Calu3 (cell line): ENCODE measurements around the gene ZNF664. TPM values are rescaled to one million over a fixed set of nuclear protein-coding genes. Genes with fewer than 3 reads are reported as not detected.

ENCODE experiments used
- BruUV-seq: library from RNA; stranded (reverse); fragments of 400-500 nt; replicated peaks from 2 replicates; lab custom pipeline; 2021; lab: Mats Ljungman, UMichigan
- CTCF ChIA-PET: fragments of 300-600 bp; sonication (Branson Sonifier 250); formaldehyde crosslinking; loops from one replicate; lab custom pipeline; 2022; ENCODE audit warnings: antibody characterized with exemption; lab: Charles Lee
- DNase-seq: peaks from one replicate; pipeline ENCODE4 v3.0.0; 2022
- H3K27ac Mint-ChIP-seq: one replicate; pipeline ENCODE4 v1.8.0; 2022; ENCODE audit warnings: mixed read lengths; ENCODE audit not compliant: unreplicated experiment
- H3K27me3 Mint-ChIP-seq: one replicate; pipeline ENCODE4 v1.8.0; 2022; ENCODE audit warnings: mixed read lengths; ENCODE audit not compliant: unreplicated experiment
- H3K36me3 Mint-ChIP-seq: one replicate; pipeline ENCODE4 v1.8.0; 2022; ENCODE audit warnings: mild to moderate bottlenecking, moderate library complexity, mixed read lengths; ENCODE audit not compliant: insufficient read depth, unreplicated experiment
- H3K4me1 Mint-ChIP-seq: one replicate; pipeline ENCODE4 v1.8.0; 2022; ENCODE audit warnings: mild to moderate bottlenecking, low read depth, mixed read lengths; ENCODE audit not compliant: unreplicated experiment
- H3K4me3 Mint-ChIP-seq: one replicate; pipeline ENCODE4 v1.8.0; 2022; ENCODE audit warnings: mild to moderate bottlenecking, low read depth, moderate library complexity, mixed read lengths; ENCODE audit not compliant: unreplicated experiment
- H3K9me3 Mint-ChIP-seq: one replicate; pipeline ENCODE4 v1.8.0; 2022; ENCODE audit warnings: low read depth, mixed read lengths; ENCODE audit not compliant: unreplicated experiment
- intact Hi-C: fragments of 100-400 bp; cut with micrococcal nuclease; formaldehyde crosslinking; loops from one replicate; pipeline ENCODE4 v1.10.0; 2022; ENCODE audit not compliant: unreplicated experiment
- total RNA-seq: library from RNA; stranded (reverse); gene quantifications from 2 replicates; pipeline ENCODE4 v1.2.3, GENCODE V29; 2022
- TF ChIP-seq, protein P1 (sequence below): fragments of 200-600 bp; IDR thresholded peaks from one replicate; pipeline ENCODE4 v1.8.0; 2022; ENCODE audit warnings: antibody characterized with exemption; ENCODE audit not compliant: unreplicated experiment

The ZNF664 gene
- total RNA-seq, 1 experiment from 2014 or later = 130 TPM

DNA sequence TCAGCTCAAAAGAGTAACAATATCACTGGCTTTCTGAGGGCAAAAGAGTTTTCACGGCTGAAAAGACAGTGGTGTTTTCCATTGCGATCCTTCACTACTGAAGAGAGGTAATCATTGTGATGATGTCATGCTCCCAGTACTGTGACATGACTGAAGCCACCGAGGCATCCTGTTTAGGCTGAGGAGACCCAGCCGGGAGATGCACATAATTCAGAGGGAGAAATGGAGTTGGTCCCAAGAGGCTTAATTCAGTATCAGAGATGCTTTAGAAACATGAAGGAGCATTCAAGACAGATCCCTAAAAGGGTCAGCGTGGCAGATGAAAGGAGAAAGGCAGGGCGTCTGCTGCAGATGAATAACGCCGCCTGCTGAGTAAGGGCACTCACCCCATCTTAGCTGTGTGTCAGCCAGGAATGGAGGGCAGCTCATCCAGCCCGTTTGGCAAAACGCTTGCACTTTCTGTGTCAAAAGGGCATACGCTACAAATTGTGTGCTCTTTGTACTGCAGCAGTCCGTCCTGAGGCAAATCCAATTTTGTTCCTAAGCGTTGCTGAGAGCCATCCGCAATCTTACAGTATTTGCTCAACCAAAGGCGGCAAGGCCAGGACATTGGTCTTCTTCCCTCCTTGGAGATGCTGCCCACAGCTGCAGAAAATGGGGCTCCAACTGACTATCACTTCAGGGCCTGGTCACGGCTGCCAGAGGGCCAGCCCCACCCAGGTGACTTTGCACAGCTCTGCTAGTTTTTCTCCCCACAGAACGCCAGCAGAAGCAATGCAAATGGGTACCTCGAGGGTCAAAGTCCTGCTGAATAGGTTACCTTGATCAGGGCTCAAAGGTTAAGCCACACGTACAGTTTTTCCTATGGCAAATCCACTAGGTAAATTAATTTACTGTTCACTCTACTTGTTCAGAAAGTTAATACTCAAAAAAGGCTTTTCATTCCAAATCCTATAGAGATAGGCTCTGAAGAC is 23.9 kb upstream of the ZNF664 start:
- H3K36me3 Mint-ChIP-seq = no peaks in the 10 kb centered on the region
- no peak overlapping the region for H3K4me3 Mint-ChIP-seq
- DNase-seq = no peak
- CTCF ChIA-PET = no interaction called here
- no TSS peak for BruUV-seq
- H3K27me3 Mint-ChIP-seq = no peaks in the 10 kb centered on the region
- no peaks in the 10 kb centered on the region for H3K9me3 Mint-ChIP-seq
- TF ChIP-seq, protein P1, sequence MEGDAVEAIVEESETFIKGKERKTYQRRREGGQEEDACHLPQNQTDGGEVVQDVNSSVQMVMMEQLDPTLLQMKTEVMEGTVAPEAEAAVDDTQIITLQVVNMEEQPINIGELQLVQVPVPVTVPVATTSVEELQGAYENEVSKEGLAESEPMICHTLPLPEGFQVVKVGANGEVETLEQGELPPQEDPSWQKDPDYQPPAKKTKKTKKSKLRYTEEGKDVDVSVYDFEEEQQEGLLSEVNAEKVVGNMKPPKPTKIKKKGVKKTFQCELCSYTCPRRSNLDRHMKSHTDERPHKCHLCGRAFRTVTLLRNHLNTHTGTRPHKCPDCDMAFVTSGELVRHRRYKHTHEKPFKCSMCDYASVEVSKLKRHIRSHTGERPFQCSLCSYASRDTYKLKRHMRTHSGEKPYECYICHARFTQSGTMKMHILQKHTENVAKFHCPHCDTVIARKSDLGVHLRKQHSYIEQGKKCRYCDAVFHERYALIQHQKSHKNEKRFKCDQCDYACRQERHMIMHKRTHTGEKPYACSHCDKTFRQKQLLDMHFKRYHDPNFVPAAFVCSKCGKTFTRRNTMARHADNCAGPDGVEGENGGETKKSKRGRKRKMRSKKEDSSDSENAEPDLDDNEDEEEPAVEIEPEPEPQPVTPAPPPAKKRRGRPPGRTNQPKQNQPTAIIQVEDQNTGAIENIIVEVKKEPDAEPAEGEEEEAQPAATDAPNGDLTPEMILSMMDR = no peak
- H3K27ac Mint-ChIP-seq = no peak overlapping the region
- intact Hi-C loops = no loop called here
- no peaks in the 10 kb centered on the region for H3K4me1 Mint-ChIP-seq

DNA sequence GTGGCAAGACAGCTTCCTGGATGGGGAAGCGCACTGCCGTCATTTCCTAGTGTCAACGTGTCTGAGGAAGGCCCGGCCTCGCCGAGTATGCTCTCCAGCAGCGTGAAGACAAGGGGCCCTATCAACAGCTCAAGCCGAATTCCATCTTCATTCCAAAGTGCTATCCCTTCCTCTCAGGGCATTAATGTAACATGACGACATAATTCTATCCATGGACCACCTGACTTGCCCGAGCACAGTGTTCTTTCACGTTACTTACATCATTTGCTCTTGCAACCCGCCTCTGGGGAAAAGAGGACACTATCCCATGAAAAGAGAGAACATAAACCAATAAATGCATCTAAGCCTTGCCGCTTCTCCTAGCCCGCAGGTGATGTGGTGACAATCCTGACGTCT is 23.2 kb upstream of the ZNF664 start:
- no peak for DNase-seq
- no peak overlapping the region for H3K27ac Mint-ChIP-seq
- no peaks in the 10 kb centered on the region for H3K36me3 Mint-ChIP-seq
- H3K4me1 Mint-ChIP-seq = no peaks in the 10 kb centered on the region
- TF ChIP-seq, protein P1 = no peak
- H3K4me3 Mint-ChIP-seq = no peak overlapping the region
- CTCF ChIA-PET = no interaction called here
- H3K27me3 Mint-ChIP-seq = no peaks in the 10 kb centered on the region
- BruUV-seq = no TSS peak
- H3K9me3 Mint-ChIP-seq = no peaks in the 10 kb centered on the region
- intact Hi-C loops = no loop called here

DNA sequence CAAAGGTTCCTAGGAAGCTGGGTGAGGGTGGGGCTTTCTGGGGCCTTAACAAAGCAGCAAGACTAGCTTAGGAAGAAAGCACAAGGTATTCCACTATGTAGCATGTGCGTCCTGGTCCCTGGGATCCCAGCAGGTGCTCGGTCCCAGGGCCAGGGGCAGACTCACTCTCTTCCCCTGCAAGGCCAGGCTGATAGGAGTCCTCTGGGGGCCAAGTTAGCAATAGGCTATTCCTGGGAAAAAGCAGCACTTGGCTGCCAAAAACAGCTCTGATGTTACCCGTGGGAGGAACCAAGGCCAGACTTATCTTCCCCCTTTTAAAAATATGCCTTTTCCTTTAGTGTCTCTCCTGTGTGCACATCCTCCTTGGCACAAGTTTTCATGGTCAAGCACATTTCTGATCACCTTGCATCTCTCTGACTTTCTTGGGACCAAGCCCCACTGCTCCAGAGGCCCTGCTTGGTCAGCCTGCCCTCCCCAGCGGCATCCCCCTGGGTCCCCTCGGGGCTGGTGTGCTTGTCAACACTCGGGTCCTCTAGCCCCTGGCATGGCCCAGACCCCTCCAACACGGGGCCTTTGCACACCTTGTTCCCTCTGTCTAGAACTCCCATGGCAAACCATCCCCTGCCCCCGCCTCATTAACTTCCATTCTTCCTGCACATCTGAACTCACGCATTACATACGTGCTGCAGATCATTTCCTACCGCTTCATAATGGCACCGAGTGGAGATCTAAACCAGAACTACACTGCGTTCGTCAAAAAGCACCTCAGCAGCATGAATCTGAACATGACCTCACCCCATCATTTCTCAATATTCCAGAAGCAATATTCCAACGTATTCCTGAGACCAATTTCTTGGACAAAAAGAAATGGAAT is 22.3 kb upstream of the ZNF664 start:
- H3K27me3 Mint-ChIP-seq = no peaks in the 10 kb centered on the region
- no peak for DNase-seq
- H3K27ac Mint-ChIP-seq = no peak overlapping the region
- no peaks in the 10 kb centered on the region for H3K9me3 Mint-ChIP-seq
- no peaks in the 10 kb centered on the region for H3K4me1 Mint-ChIP-seq
- CTCF ChIA-PET = no interaction called here
- no peak overlapping the region for H3K4me3 Mint-ChIP-seq
- no peaks in the 10 kb centered on the region for H3K36me3 Mint-ChIP-seq
- TF ChIP-seq, protein P1 = no peak
- intact Hi-C loops = no loop called here
- no TSS peak for BruUV-seq

DNA sequence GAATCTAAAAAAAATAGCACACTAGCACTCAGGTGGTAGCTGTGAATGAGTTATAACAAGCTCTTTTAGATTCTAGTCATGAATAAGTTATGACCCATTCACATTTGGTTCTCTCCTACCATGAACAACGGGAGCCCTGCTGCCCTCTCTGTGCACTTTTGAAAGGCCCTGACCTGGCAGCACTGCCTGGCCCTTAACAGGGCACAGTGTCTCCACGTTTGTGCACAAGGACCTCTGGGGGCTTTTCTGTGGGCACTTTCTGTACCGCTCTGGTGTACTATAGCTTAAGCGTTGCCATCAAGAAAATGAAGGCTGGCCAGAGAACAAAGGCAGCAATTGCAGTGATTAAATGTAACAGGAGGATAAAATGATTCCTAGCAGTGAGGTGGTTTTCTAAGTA is 21.5 kb upstream of the ZNF664 start:
- H3K27ac Mint-ChIP-seq = no peak overlapping the region

More for the DNA sequence above, 21.5 kb upstream of the ZNF664 start:
- CTCF ChIA-PET = no interaction called here
- H3K4me1 Mint-ChIP-seq = no peaks in the 10 kb centered on the region
- TF ChIP-seq, protein P1 = no peak
- H3K36me3 Mint-ChIP-seq = no peaks in the 10 kb centered on the region
- no peak for DNase-seq
- H3K9me3 Mint-ChIP-seq = no peaks in the 10 kb centered on the region
- no peak overlapping the region for H3K4me3 Mint-ChIP-seq
- intact Hi-C loops = no loop called here
- no peaks in the 10 kb centered on the region for H3K27me3 Mint-ChIP-seq
- no TSS peak for BruUV-seq
